ENCODE results near the gene KLF2. TPM values are rescaled to one million over a fixed set of nuclear protein-coding genes. Genes with fewer than 3 reads are reported as not detected.

KLF2 gene
- total RNA-seq, 1 experiment from 2014 or later: 6.6 TPM

GRCh38 chr19:16359964-16360363 lies 35.3 kb downstream of the KLF2 start:
- CTCF ChIA-PET: no interaction called here
- no peak overlapping the region for H3K27ac ChIP-seq (ENCODE audit: low read length)
- no peaks in the 10 kb centered on the region for H3F3A ChIP-seq (ENCODE audit: low read length, unreplicated experiment)
- no peaks in the 10 kb centered on the region for H3K79me2 ChIP-seq (ENCODE audit: low read length)
- H3K9me3 ChIP-seq (ENCODE audit: low read length): no peaks in the 10 kb centered on the region
- no peak overlapping the region for H3K4me2 ChIP-seq (ENCODE audit: low read length)
- intact Hi-C loops (cut with micrococcal nuclease): no loop called here
- ATAC-seq (no peak), DNase-seq (no peak)
- H2AFZ ChIP-seq (ENCODE audit: low read length): no peak overlapping the region
- POLR2A ChIA-PET (ENCODE audit: unreplicated experiment): no interaction called here
- H4K20me1 ChIP-seq (ENCODE audit: low read length): no peaks in the 10 kb centered on the region
- no peaks in the 10 kb centered on the region for H3K4me1 ChIP-seq (ENCODE audit: insufficient read depth, low read length)
- no peak overlapping the region for H3K9ac ChIP-seq (ENCODE audit: low read length)
- H3K36me3 ChIP-seq (ENCODE audit: low read depth, low read length): no peaks in the 10 kb centered on the region
- H3K9me2 ChIP-seq (replicated peaks; ENCODE audit: low read length): no peaks in the 10 kb centered on the region
- no TSS peak for BruUV-seq (replicated peaks)
- H3K27me3 ChIP-seq (ENCODE audit: low read length): no peaks in the 10 kb centered on the region
- TF ChIP-seq CTCF (conservative IDR thresholded peaks at IDR 0.05; ENCODE audit: low read depth, low read length): no peak
- TF ChIP-seq EZH2phosphoT487 (IDR thresholded peaks at IDR 0.05; ENCODE audit: borderline replicate concordance, low read length): no peak
- TF ChIP-seq EZH2 (IDR thresholded peaks at IDR 0.05; ENCODE audit: low read length, unreplicated experiment): no peak
- H3K4me3 ChIP-seq (ENCODE audit: low read length): no peak overlapping the region

- Histone ChIP-seq H3K27me3 (ENCODE audit: low read length) (no peaks in the 10 kb centered on the region), H3K79me2 (ENCODE audit: low read length) (no peaks in the 10 kb centered on the region), H3K4me2 (ENCODE audit: low read length) (no peak overlapping the region), H3K9me3 (ENCODE audit: low read length) (no peaks in the 10 kb centered on the region), H3K36me3 (ENCODE audit: low read depth, low read length) (no peaks in the 10 kb centered on the region), H3K9me2 (replicated peaks; ENCODE audit: low read length) (no peaks in the 10 kb centered on the region), H4K20me1 (ENCODE audit: low read length) (no peaks in the 10 kb centered on the region), H2AFZ (ENCODE audit: low read length) (no peak overlapping the region), H3K4me3 (ENCODE audit: low read length) (no peak overlapping the region), H3K27ac (ENCODE audit: low read length) (no peak overlapping the region), H3K9ac (ENCODE audit: low read length) (no peak overlapping the region), H3K4me1 (ENCODE audit: insufficient read depth, low read length) (no peaks in the 10 kb centered on the region), H3F3A (ENCODE audit: low read length, unreplicated experiment) (no peaks in the 10 kb centered on the region)
- no peak for TF ChIP-seq CTCF (conservative IDR thresholded peaks at IDR 0.05; ENCODE audit: low read depth, low read length)
- POLR2A ChIA-PET (ENCODE audit: unreplicated experiment): no interaction called here
- ATAC-seq (no peak), DNase-seq (no peak)
- BruUV-seq (replicated peaks): no TSS peak
- CTCF ChIA-PET: no interaction called here
- intact Hi-C loops (cut with micrococcal nuclease): no loop called here
Measured at GRCh38 chr19:16360738-16361137, 36.1 kb downstream of the KLF2 start.

GRCh38 chr19:16361254-16361653 lies 36.6 kb downstream of the KLF2 start:
- no peak overlapping the region for H3K27ac ChIP-seq (ENCODE audit: low read length)
- no peak for ATAC-seq
- no peak overlapping the region for H3K4me2 ChIP-seq (ENCODE audit: low read length)
- no peaks in the 10 kb centered on the region for H3K9me2 ChIP-seq (replicated peaks; ENCODE audit: low read length)
- no peaks in the 10 kb centered on the region for H3K27me3 ChIP-seq (ENCODE audit: low read length)
- H3K4me3 ChIP-seq (ENCODE audit: low read length): no peak overlapping the region
- no peak overlapping the region for H3K9ac ChIP-seq (ENCODE audit: low read length)
- no peak for TF ChIP-seq CTCF (conservative IDR thresholded peaks at IDR 0.05; ENCODE audit: low read depth, low read length)
- no peak for TF ChIP-seq EZH2 (IDR thresholded peaks at IDR 0.05; ENCODE audit: low read length, unreplicated experiment)
- no peak for TF ChIP-seq EZH2phosphoT487 (IDR thresholded peaks at IDR 0.05; ENCODE audit: borderline replicate concordance, low read length)
- no peaks in the 10 kb centered on the region for H3K9me3 ChIP-seq (ENCODE audit: low read length)
- no peaks in the 10 kb centered on the region for H3K36me3 ChIP-seq (ENCODE audit: low read depth, low read length)
- H4K20me1 ChIP-seq (ENCODE audit: low read length): no peaks in the 10 kb centered on the region
- no peaks in the 10 kb centered on the region for H3F3A ChIP-seq (ENCODE audit: low read length, unreplicated experiment)
- no TSS peak for BruUV-seq (replicated peaks)
- CTCF ChIA-PET: no interaction called here
- intact Hi-C loops (cut with micrococcal nuclease): no loop called here
- no peaks in the 10 kb centered on the region for H3K4me1 ChIP-seq (ENCODE audit: insufficient read depth, low read length)
- no peak for DNase-seq
- H2AFZ ChIP-seq (ENCODE audit: low read length): no peak overlapping the region
- POLR2A ChIA-PET (ENCODE audit: unreplicated experiment): no interaction called here
- no peaks in the 10 kb centered on the region for H3K79me2 ChIP-seq (ENCODE audit: low read length)

Data from PC-3 (cell line).